Keratinocyte (primary cell): ENCODE results near the gene ZFYVE16. TPM values are rescaled to one million over a fixed set of nuclear protein-coding genes. Genes with fewer than 3 reads are reported as not detected.

Experiments
- DNase-seq: peaks from one replicate; pipeline ENCODE4 v3.0.0-alpha.2; 2011; ENCODE audit warnings: low read depth, missing footprints, low spot score
- FAIRE-seq: peaks from 2 replicates; lab custom pipeline; 2011; peaks lifted over from hg19 to GRCh38; lab: Jason Lieb, UNC
- H2AFZ ChIP-seq: 2 replicates; pipeline ENCODE4 v1.6.0; 2012; ENCODE audit warnings: low read length, control low read depth, inconsistent platforms; ENCODE audit not compliant: control insufficient read depth
- H3K27ac ChIP-seq: 2 replicates; pipeline ENCODE4 v1.5.1; 2011; ENCODE audit warnings: low read length; ENCODE audit not compliant: control insufficient read depth, insufficient read depth
- H3K27me3 ChIP-seq: 3 replicates; pipeline ENCODE4 v1.6.0; 2011; ENCODE audit warnings: low read length; ENCODE audit not compliant: control insufficient read depth, insufficient read depth; ENCODE audit errors: extremely low read depth
- H3K36me3 ChIP-seq, 2 experiments: 2 replicates in 1 of 2; 3 replicates in 1 of 2; pipeline ENCODE4 v1.5.1; 2011; ENCODE audit warnings: low read length in 2 of 2, mild to moderate bottlenecking in 1 of 2; ENCODE audit not compliant: control insufficient read depth in 2 of 2, insufficient read depth in 2 of 2; ENCODE audit errors: extremely low read depth in 1 of 2
- H3K4me1 ChIP-seq: 3 replicates; pipeline ENCODE4 v1.5.1; 2011; ENCODE audit warnings: low read length; ENCODE audit not compliant: control insufficient read depth, insufficient read depth; ENCODE audit errors: extremely low read depth
- H3K4me2 ChIP-seq: 3 replicates; pipeline ENCODE4 v1.6.0; 2011; ENCODE audit warnings: low read depth, low read length; ENCODE audit not compliant: control insufficient read depth, insufficient read depth; ENCODE audit errors: extremely low read depth
- H3K4me3 ChIP-seq, 3 experiments: fragments of 200-600 bp in 1 of 3; sonication (generic) in 1 of 3; 2 replicates in 2 of 3; 3 replicates in 1 of 3; pipeline ENCODE4 v1.5.1; 2011 to 2016; ENCODE audit warnings: low read length in 3 of 3, mild to moderate bottlenecking in 3 of 3, control low read depth in 2 of 3, inconsistent platforms in 1 of 3, low read depth in 1 of 3, mixed read lengths in 1 of 3, mixed run types in 1 of 3, moderate library complexity in 1 of 3; ENCODE audit not compliant: control insufficient read depth in 2 of 3, insufficient read depth in 2 of 3; ENCODE audit errors: extremely low read depth in 1 of 3
- H3K79me2 ChIP-seq: 2 replicates; pipeline ENCODE4 v1.6.0; 2012; ENCODE audit warnings: low read length; ENCODE audit not compliant: control insufficient read depth, insufficient read depth
- H3K9ac ChIP-seq: 3 replicates; pipeline ENCODE4 v1.6.0; 2011; ENCODE audit warnings: low read length; ENCODE audit not compliant: control insufficient read depth, insufficient read depth; ENCODE audit errors: extremely low read depth
- H3K9me1 ChIP-seq: 3 replicates; pipeline ENCODE4 v1.6.0; 2011; ENCODE audit warnings: low read length; ENCODE audit not compliant: control insufficient read depth, insufficient read depth; ENCODE audit errors: extremely low read depth
- H3K9me3 ChIP-seq: 2 replicates; pipeline ENCODE4 v1.5.1; 2012; ENCODE audit warnings: low read depth, low read length; ENCODE audit not compliant: control insufficient read depth
- H4K20me1 ChIP-seq: 3 replicates; pipeline ENCODE4 v1.6.0; 2011; ENCODE audit warnings: low read length; ENCODE audit not compliant: control insufficient read depth, insufficient read depth; ENCODE audit errors: extremely low read depth
- EZH2 ChIP-seq: IDR thresholded peaks from one replicate; pipeline ENCODE4 v1.6.1; 2012; ENCODE audit warnings: inconsistent platforms, mild to moderate bottlenecking, low read length, moderate library complexity
- dilution Hi-C: fragments of 300-500 bp; cut with MboI; formaldehyde crosslinking; loops from one replicate; pipeline ENCODE4 v1.7.0; 2020; ENCODE audit warnings: low sequenced_read_pairs; ENCODE audit not compliant: extremely low pct_ligation_motif_present
- polyA plus RNA-seq, 5 experiments: library from polyadenylated mRNA; depleted of rRNA in 3 of 5; stranded (reverse) in 3 of 5; stranded (forward) in 1 of 5; unstranded in 1 of 5; fragments of >200 nt; gene quantifications; 1 replicate in 1 of 5; 2 replicates in 3 of 5; 3 replicates in 1 of 5; pipeline versions ENCODE4 v1.2.1 to v1.2.3, GENCODE V29; 2011 to 2012; ENCODE audit warnings: missing spikeins in 2 of 5, low read depth in 1 of 5, low replicate concordance in 1 of 5
- TF ChIP-seq, protein P1 (sequence below), 3 experiments: IDR thresholded peaks in 1 of 3; conservative IDR thresholded peaks in 1 of 3; optimal IDR thresholded peaks in 1 of 3; 2 replicates in 2 of 3; 3 replicates in 1 of 3; pipeline versions ENCODE3 to v1.5.1; 2011; ENCODE audit warnings: low read length in 3 of 3, mild to moderate bottlenecking in 3 of 3, moderate library complexity in 2 of 3, control low read depth in 1 of 3, inconsistent platforms in 1 of 3; ENCODE audit not compliant: insufficient read depth in 2 of 3; ENCODE audit errors: extremely low read depth in 1 of 3

The ZFYVE16 gene
- polyA plus RNA-seq, 1 donor (not counting 4 experiments of a cell fraction or from before 2014, with no cell fraction given) = 13.5 TPM

DNA sequence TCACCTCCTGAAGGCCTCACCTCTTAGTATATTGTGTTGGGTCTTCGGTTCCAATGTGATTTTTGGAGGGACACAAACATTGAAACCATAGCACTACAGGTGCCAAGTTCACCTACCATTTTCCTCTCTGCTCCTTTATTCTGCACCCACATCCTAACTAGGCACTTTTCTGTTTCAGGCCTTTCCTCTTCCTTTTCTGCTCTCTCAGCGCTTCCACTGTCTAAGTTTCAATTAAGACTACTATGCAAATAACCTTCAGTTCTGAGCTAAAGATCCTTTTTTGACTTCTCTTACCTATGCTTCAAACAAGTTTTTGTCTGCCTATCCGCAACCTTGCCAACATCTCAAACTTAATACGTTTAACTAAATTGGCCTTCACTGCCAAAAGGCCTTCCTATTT is 25.4 kb upstream of the ZFYVE16 start:
- DNase-seq = no peak
- H2AFZ ChIP-seq = no peak overlapping the region
- no peaks in the 10 kb centered on the region for H3K36me3 ChIP-seq
- no peaks in the 10 kb centered on the region for H3K9me1 ChIP-seq
- H3K79me2 ChIP-seq = no peaks in the 10 kb centered on the region
- H3K4me1 ChIP-seq = no peaks in the 10 kb centered on the region
- no peak overlapping the region for H3K4me2 ChIP-seq
- H4K20me1 ChIP-seq = no peaks in the 10 kb centered on the region
- no peak overlapping the region for H3K4me3 ChIP-seq
- dilution Hi-C loops = no loop called here
- H3K9me3 ChIP-seq = no peaks in the 10 kb centered on the region
- H3K27ac ChIP-seq = no peak overlapping the region
- no peak for FAIRE-seq
- TF ChIP-seq, protein P1, sequence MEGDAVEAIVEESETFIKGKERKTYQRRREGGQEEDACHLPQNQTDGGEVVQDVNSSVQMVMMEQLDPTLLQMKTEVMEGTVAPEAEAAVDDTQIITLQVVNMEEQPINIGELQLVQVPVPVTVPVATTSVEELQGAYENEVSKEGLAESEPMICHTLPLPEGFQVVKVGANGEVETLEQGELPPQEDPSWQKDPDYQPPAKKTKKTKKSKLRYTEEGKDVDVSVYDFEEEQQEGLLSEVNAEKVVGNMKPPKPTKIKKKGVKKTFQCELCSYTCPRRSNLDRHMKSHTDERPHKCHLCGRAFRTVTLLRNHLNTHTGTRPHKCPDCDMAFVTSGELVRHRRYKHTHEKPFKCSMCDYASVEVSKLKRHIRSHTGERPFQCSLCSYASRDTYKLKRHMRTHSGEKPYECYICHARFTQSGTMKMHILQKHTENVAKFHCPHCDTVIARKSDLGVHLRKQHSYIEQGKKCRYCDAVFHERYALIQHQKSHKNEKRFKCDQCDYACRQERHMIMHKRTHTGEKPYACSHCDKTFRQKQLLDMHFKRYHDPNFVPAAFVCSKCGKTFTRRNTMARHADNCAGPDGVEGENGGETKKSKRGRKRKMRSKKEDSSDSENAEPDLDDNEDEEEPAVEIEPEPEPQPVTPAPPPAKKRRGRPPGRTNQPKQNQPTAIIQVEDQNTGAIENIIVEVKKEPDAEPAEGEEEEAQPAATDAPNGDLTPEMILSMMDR (optimal IDR thresholded peaks at IDR 0.05 in 1 of 3, IDR thresholded peaks at IDR 0.05 in 1 of 3, conservative IDR thresholded peaks at IDR 0.05 in 1 of 3; ENCODE audit: extremely low read depth in 1 of 3, insufficient read depth in 2 of 3, low read length in 3 of 3) = no peak
- no peak for TF ChIP-seq EZH2
- H3K9ac ChIP-seq = no peak overlapping the region
- H3K27me3 ChIP-seq = no peaks in the 10 kb centered on the region

DNA sequence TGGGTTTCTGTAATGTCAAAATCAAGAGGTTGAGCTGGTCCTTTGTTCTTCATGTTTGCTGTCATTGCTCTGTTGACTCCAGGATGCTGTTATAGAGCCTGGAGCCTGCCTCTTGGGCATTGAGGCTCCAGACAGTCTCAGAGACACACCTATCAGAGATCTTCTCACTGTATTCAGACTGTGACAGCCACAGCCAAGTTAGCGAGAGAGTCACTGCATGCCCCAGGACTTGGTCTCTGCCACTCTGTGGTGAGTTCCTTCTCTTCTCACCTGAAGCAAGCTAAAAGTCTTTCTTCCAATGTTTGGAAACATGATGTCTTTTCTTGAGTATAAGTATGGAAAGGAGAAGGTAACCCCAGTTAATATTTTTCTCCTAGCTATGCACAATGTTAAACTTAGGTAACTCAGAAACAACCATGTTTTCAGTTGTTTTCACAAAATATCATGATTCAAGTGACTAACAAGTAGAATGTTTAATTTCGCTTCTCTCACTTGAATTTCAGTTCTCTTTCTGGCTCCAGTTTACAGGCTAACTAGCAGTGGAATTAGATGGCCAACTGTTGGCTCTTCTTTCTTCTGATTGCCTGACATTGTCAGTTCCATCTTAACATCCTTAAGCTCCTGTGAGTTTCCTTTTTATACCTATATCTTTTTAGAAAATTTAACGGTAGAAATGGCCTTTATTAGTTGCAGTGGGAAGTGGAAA is 20.6 kb upstream of the ZFYVE16 start:
- H2AFZ ChIP-seq = no peak overlapping the region
- H3K9me1 ChIP-seq = no peaks in the 10 kb centered on the region
- H3K9ac ChIP-seq = no peak overlapping the region
- no peaks in the 10 kb centered on the region for H3K36me3 ChIP-seq
- no peak overlapping the region for H3K4me3 ChIP-seq
- dilution Hi-C loops = no loop called here
- no peaks in the 10 kb centered on the region for H3K4me1 ChIP-seq
- no peaks in the 10 kb centered on the region for H3K27me3 ChIP-seq
- FAIRE-seq (no peak), DNase-seq (no peak)
- no peak overlapping the region for H3K4me2 ChIP-seq
- H3K79me2 ChIP-seq = no peaks in the 10 kb centered on the region
- no peak for TF ChIP-seq EZH2
- TF ChIP-seq, protein P1 (optimal IDR thresholded peaks at IDR 0.05 in 1 of 3, IDR thresholded peaks at IDR 0.05 in 1 of 3, conservative IDR thresholded peaks at IDR 0.05 in 1 of 3; ENCODE audit: extremely low read depth in 1 of 3, insufficient read depth in 2 of 3, low read length in 3 of 3) = no peak
- no peak overlapping the region for H3K27ac ChIP-seq
- H4K20me1 ChIP-seq = no peaks in the 10 kb centered on the region
- H3K9me3 ChIP-seq = no peaks in the 10 kb centered on the region
